BJ (cell line): ENCODE measurements around the gene GDF11. TPM values are rescaled to one million over a fixed set of nuclear protein-coding genes. Genes with fewer than 3 reads are reported as not detected.

Source experiments
- CTCF ChIA-PET: fragments of 350-600 bp; formaldehyde crosslinking; extraction: SDS; loops from one replicate; lab custom pipeline; 2021; ENCODE audit warnings: antibody characterized with exemption, inconsistent platforms; lab: Yijun Ruan, JAX
- POLR2A ChIA-PET: fragments of 300-600 bp; sonication (Branson Sonifier 250); formaldehyde crosslinking; extraction: SDS; loops from one replicate; lab custom pipeline; 2021; ENCODE audit warnings: antibody characterized with exemption; lab: Charles Lee
- DNase-seq: peaks from one replicate; pipeline ENCODE4 v3.0.0-alpha.2; 2011; ENCODE audit warnings: low read depth
- H3K27me3 ChIP-seq: 2 replicates; pipeline ENCODE4 v1.6.0; 2011; ENCODE audit warnings: low read length; ENCODE audit not compliant: control insufficient read depth, insufficient read depth
- H3K36me3 ChIP-seq: 2 replicates; pipeline ENCODE4 v1.5.1; 2011; ENCODE audit warnings: low read length; ENCODE audit not compliant: control insufficient read depth, insufficient read depth
- H3K4me3 ChIP-seq: 2 replicates; pipeline ENCODE4 v1.5.1; 2011; ENCODE audit warnings: low read depth, mild to moderate bottlenecking, control low read depth, low read length
- polyA plus RNA-seq: library from polyadenylated mRNA; depleted of rRNA; stranded (reverse); fragments of >200 nt; gene quantifications from 2 replicates; pipeline ENCODE4 v1.2.3, GENCODE V29; 2011
- TF ChIP-seq, protein P1 (sequence below): IDR thresholded peaks from 2 replicates; pipeline ENCODE4 v1.5.1; 2011; ENCODE audit warnings: low read depth, mild to moderate bottlenecking, control low read depth, inconsistent platforms, low read length, moderate library complexity; ENCODE audit not compliant: insufficient read depth

The GDF11 gene
- polyA plus RNA-seq, 1 experiment: 3.8 TPM

DNA sequence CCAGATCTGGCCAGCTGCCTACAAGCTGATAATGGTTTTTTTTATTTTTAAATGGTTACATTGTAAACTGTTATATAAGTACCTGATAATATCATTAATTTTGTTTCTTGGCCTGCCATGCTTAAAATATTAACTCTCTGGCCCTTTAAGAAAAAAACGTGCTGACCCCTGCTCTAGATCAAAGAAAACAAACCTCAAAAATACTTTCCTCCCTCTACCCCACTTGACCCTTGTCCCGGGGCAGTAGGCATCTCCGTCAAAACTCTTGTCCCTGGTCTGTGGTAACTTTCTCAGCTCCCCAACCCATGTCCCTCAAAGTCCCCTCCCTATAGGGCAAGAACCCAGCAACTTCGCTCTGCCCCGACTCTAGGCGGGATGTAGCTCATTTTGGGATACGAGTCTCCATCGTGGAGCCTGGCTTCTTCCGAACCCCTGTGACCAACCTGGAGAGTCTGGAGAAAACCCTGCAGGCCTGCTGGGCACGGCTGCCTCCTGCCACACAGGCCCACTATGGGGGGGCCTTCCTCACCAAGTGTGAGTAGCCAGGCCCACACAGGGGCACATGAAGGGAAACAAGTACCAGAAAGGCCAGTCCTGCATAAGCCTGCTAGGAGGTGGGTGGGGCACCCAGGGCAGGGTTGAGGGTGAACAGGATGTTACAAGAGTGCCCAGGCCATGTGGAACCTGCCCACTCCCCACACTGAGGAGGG, 19.3 kb upstream of the GDF11 start:
- TF ChIP-seq, protein P1, sequence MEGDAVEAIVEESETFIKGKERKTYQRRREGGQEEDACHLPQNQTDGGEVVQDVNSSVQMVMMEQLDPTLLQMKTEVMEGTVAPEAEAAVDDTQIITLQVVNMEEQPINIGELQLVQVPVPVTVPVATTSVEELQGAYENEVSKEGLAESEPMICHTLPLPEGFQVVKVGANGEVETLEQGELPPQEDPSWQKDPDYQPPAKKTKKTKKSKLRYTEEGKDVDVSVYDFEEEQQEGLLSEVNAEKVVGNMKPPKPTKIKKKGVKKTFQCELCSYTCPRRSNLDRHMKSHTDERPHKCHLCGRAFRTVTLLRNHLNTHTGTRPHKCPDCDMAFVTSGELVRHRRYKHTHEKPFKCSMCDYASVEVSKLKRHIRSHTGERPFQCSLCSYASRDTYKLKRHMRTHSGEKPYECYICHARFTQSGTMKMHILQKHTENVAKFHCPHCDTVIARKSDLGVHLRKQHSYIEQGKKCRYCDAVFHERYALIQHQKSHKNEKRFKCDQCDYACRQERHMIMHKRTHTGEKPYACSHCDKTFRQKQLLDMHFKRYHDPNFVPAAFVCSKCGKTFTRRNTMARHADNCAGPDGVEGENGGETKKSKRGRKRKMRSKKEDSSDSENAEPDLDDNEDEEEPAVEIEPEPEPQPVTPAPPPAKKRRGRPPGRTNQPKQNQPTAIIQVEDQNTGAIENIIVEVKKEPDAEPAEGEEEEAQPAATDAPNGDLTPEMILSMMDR: no peak
- ChIA-PET POLR2A (interaction anchor here (0.7 kb wide), 1 partner anchor 16 kb away, joined by 3 read pairs; the partner anchor contains the start of gene ITGA7), CTCF (interaction anchor here (0.6 to 4.3 kb wide), 3 partner anchors 14 to 122 kb away, joined by 3 to 42 read pairs (median 3); no protein-coding TSS in a partner anchor)
- Histone ChIP-seq H3K4me3 (no peak overlapping the region), H3K27me3 (no peaks in the 10 kb centered on the region), H3K36me3 (peaks cover 29% of the 10 kb centered on the region)
- no peak for DNase-seq

DNA sequence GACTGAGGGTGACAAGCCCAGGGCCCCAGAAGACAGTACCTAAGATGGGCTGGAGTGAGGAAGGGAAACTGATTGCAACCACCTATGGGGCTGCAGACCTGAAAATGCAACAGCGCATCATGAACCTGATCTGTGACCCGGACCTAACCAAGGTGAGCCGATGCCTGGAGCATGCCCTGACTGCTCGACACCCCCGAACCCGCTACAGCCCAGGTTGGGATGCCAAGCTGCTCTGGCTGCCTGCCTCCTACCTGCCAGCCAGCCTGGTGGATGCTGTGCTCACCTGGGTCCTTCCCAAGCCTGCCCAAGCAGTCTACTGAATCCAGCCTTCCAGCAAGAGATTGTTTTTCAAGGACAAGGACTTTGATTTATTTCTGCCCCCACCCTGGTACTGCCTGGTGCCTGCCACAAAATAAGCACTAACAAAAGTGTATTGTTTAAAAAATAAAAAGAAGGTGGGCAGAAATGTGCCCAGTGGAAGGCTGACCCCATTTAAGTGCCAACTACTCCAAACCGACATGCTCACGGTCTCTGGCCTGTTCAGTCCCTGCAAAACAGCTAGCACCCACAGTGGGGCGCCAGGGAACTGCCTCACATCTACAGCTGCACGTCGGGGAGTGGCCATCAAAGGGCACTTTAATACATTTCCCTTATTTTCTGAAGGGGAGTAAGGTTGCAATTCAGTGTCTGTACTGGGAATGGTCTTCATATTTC, 18.5 kb upstream of the GDF11 start:
- TF ChIP-seq, protein P1: peak; percentile 67
- CTCF ChIA-PET: interaction anchor here (0.6 to 4.3 kb wide), 8 partner anchors 9 to 121 kb away, joined by 3 to 42 read pairs (median 3); partner anchors contain the start of genes BLOC1S1 and MMP19
- Histone ChIP-seq H3K36me3 (peaks cover 29% of the 10 kb centered on the region), H3K4me3 (no peak overlapping the region), H3K27me3 (no peaks in the 10 kb centered on the region)
- POLR2A ChIA-PET: interaction anchor here (0.5 kb wide), 1 partner anchor 11 kb away, joined by 3 read pairs; no protein-coding TSS in a partner anchor
- DNase-seq: no peak

DNA sequence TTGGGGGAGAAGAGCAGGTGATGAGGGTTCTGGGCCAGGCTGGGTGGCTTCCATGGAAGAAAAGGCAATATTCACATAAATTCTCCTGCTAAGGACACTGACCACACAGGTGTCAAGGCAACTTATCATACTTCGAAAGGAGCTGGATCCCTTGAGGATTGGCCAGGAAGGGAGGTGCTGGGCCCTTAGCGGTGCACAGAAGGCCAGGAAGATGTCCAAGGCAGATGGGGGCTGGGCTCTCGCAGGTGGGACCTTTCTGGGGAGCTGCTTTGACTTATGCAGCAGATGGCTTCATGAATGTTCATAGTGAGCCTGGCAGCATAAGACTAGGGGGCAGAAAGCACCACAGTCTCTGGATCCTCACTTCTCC, 18.0 kb upstream of the GDF11 start:
- Histone ChIP-seq H3K36me3 (peaks cover 29% of the 10 kb centered on the region), H3K27me3 (no peaks in the 10 kb centered on the region), H3K4me3 (no peak overlapping the region)
- POLR2A ChIA-PET: interaction anchor here (0.5 kb wide), 1 partner anchor 11 kb away, joined by 3 read pairs; no protein-coding TSS in a partner anchor
- TF ChIP-seq, protein P1: no peak
- CTCF ChIA-PET: interaction anchor here (0.6 to 4.3 kb wide), 6 partner anchors 9 to 118 kb away, joined by 3 to 42 read pairs (median 3); partner anchors contain the start of genes BLOC1S1 and MMP19
- no peak for DNase-seq

DNA sequence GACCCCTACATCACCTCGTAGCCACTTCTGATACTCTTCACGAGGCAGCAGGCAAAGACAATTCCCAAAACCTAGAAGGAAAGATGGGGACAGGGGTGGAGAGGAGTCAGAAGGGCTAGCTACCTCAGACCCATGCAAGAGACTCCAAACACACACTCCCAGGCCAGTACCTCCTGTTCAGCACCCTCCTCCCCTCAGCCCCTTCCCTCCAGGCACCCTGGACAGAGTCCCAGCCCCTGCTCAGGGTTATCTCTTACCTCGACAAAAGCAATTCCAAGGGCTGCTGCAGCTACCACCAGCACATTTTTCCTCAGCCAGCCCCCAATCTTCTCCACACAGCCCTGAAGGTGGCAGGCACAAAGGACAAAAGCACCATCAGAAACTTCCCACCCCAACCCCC, 17.4 kb upstream of the GDF11 start:
- TF ChIP-seq, protein P1: no peak
- no peak for DNase-seq

DNA sequence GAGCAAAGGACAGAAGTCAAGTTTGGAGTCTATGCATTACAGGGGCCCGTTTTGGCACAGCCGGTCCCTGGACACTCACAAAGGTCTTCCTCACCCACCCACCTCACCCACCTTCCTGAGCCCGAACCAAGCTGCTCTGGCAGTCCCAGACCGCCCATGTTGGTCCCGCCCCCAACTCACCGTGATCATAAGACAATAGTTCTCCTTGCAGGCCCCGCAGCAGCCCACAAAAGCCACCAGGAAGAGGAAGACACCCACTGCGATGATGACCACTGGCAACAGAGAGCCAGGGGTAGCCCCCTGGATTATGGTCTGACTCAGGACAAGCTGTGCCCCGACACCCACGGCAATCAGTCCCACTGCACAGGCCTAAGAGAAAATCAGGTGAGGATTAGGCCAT, 16.0 kb upstream of the GDF11 start:
- Histone ChIP-seq H3K36me3 (peaks cover 29% of the 10 kb centered on the region), H3K4me3 (peak overlapping the region; percentile 73), H3K27me3 (no peaks in the 10 kb centered on the region)
- ChIA-PET POLR2A (no interaction called here), CTCF (interaction anchor here (0.6 kb wide), 1 partner anchor 95 kb away, joined by 3 read pairs; no protein-coding TSS in a partner anchor)
- TF ChIP-seq, protein P1: no peak
- no peak for DNase-seq

More for the DNA sequence above, 17.4 kb upstream of the GDF11 start:
- Histone ChIP-seq H3K27me3 (no peaks in the 10 kb centered on the region), H3K4me3 (no peak overlapping the region), H3K36me3 (peaks cover 29% of the 10 kb centered on the region)
- ChIA-PET CTCF (interaction anchor here (0.8 to 4.3 kb wide), 2 partner anchors 12 to 118 kb away, joined by 3 to 42 read pairs; partner anchors contain the start of gene MMP19), POLR2A (no interaction called here)
